Fibroblast of skin of right biceps (primary cell): Measurements from ENCODE around the gene PLA2G12A.

Experiments
- DNase-seq: peaks from one replicate; pipeline ENCODE4 v3.0.0-alpha.2; 2013

Gene PLA2G12A

DNA sequence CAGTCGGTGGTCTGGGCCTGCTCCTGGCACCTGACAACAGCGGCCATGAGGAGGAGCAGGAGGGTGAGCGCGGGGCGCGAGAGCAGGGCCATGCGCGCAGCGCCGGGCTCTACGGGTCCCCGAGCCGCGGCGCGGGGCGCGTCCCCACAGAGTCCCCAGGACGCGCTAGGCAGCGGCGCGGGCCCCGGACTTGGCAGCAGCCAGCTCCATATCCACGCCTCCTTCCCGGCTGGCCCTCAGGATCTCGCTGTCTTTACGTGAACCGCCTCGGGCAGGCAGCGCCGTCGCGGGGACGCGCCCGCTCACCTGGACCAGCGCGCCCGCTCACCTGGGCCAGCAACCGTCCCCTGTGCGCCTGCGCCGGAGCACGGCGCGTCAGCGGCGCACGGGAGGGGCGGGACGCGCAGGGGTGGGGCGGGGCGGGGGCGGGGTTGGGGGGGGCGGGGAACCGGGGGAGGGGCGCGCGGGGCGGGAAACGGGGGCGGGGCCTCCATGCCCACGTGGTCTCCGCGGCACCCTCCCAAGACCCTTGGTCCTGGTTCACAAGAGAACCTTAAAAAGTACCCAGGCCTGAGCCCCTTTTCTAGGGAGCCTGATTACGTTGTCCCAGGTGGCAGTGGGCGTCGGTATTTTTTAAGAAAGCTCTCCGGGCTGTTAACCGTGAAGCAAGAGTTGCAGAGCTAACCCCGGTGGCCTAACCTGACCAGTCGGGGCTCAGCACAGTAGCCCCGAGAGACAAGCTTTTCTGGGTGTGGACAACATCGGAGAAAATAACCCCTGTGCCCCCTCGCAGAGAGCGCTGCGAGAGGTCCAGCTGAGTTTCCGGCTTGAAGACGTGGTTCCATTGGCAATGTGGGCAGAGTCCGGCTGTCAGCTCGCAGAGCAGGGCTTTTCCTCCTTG, at the start of gene PLA2G12A:
PLA2G12A (minus strand) TSS at position 353 of the 901 bp plus-strand sequence; CDS start at position 92, 261 bp downstream.
- DNase-seq = peak; percentile 60

DNA sequence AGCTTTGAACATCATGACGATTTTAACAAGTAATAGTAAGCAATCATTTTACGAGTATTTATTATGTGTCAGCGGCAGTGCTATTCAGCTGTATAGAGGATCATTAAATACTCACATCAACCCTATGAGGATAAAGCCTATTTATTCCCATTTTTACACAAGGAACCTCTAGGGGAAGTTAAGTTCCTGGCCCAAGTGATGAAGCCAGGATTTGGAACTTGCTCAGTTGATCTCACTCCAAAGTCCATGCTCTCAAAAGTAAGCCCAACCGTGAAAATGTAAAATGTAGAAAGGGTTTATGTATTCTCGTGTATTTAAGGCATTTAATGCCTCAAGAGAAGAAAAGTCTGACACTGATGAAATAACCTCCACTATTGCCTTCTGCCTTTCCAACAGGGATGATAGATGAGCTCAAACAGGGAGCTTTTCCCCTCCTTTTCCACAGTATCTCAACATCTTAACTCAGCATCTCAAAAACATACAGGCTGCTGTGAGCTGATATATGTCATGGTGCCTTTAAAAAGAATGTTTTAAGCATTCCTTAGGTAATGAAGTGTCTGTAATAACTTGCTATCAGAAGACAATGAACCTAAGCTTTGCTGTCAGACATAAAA, 35.0 kb upstream of the PLA2G12A start:
- no peak for DNase-seq

- no peak for DNase-seq
Observed at GRCh38 chr4:109764376-109764775, 34.5 kb upstream of the PLA2G12A start.

DNA sequence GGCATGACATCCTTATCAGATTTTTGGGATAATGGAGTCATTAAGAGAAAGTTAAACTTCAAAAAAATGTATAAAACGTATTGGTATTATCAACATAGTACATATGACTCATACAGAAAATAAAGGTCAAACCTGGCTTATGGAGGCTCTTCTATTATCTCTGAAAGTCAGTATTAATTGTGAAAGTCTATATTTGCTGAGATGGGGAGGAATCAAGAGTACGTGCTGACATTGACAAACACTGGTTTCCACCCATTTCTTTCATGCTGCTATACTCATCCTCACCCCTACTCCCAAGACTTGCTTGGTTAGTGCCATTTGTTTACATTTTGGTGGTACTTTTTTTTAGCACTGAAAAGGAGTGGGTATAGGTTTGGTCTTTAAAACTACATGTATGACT, 30.8 kb upstream of the PLA2G12A start:
- no peak for DNase-seq

- no peak for DNase-seq
Observed at GRCh38 chr4:109755656-109756055, 25.8 kb upstream of the PLA2G12A start.

- no peak for DNase-seq
Observed at GRCh38 chr4:109754093-109754857, 24.4 kb upstream of the PLA2G12A start.

DNA sequence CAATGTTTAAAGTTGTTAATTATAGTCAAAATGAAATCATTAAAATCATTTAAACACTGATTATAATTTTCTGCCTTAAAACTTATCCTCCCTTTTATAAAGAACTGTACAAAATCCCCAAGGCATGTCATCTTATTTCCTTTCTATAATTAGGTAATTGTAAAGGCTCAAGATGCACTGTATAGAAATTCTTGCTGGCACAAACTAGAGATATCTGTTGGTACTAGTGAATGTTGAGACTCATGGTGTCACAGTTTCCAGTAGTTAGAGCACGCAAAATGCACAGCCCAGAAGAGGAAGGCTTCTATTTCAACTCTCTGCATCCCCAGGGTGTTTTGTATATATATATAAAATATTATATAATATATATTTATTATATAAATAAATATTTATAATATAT, 22.7 kb upstream of the PLA2G12A start:
- no peak for DNase-seq

DNA sequence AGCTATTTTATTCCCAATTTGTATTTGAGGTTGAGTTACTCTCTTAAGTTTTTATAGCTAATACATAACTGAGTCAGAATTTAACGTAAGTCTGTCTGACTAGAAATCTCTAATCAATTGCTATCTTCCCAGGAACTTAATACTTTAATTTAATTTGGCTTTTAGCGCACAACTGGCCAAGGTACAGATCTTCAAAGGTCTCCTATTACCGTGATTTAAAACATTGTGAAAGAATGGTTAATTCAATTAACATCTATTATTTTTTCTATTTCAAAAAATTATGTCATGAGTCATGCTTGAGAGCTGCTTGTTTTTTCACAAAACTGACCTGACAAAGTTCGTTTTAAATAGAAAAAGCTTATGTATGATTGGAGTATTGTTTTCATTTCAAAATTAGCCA, 22.0 kb upstream of the PLA2G12A start:
- no peak for DNase-seq

- no peak for DNase-seq
Observed at GRCh38 chr4:109750652-109751244, 20.9 kb upstream of the PLA2G12A start.

- DNase-seq = no peak
Observed at GRCh38 chr4:109749388-109750082, 19.7 kb upstream of the PLA2G12A start.

DNA sequence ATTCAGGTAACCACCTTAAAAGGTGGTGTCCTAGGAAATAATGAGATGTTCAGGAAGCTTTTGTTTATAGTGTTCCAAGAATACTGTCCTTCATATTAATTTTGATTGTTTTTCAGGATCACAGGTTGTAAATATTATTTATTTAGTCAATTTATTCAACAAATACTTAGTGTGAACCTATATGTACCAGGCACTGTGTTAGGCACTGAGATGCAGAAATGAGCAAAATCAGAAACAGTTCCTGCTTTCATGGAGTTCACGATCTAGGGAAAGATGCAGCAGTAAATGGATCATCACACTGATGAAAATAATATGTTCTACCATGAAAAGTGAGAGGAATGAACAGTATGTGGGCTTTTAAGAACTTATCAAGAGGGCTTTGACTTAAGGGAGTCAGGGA, 18.2 kb upstream of the PLA2G12A start:
- DNase-seq = no peak

- DNase-seq = no peak
Observed at GRCh38 chr4:109746728-109747127, 16.9 kb upstream of the PLA2G12A start.

GRCh38 chr4:109745830-109746229, 16.0 kb upstream of the PLA2G12A start:
- no peak for DNase-seq

DNA sequence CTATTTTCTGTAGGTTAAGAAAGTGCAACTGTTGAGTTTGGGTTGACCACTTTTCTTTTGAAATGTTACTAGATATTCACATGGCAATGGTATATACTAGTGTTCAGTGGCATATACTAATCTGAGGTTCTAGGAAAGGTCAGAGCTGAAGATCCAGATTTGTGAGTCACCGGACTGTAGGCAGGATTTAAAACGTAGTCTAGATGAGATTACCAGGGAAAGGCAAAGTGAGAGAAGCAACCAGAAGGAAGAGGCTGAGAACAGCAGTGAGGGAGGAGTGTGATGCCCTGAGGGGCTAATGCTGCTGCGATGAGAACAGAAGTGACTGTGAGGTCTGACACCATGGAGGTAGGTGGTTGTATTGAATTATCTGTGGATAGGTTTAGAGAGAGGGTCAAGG, 9.7 kb upstream of the PLA2G12A start:
- DNase-seq = no peak

GRCh38 chr4:109738104-109738872, 8.4 kb upstream of the PLA2G12A start:
- DNase-seq = no peak

DNA sequence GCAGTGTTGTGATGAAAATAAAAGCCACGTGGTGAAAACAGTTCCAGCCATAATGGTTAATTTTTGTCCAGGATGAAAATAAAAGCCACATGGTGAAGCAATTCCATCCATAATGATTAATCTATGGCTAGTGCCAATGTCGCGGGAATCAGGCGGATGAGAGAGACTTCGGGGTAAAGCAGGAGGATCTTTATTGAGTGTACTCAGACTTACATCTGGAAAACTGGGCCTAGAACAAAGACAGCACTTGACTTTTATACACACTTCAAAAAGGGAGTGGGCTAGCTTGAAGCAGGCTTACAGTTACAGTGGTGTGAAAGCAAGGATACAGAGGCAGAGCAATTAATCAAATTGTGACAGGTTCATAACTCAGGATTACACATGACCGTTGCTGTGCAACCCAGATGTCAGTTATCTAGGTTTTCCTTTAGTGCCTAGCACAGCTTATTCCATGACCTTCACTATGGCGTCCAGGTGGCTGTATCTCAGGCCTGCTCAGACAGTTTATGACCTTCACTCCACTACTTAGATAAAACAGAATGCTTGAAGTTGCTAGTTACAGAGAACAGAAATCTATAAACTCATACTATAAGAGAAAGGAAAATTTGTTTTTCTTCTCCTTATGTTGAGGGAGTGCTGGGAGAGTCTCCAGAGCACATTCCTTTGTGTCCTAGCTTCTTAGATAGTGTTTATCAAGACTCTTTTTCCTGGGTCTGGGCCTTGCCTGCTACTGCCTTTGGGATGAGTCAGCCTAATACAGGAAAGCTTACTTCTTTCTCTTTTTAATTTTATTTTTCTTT, 5.9 kb upstream of the PLA2G12A start:
- DNase-seq = peak; percentile 14

DNA sequence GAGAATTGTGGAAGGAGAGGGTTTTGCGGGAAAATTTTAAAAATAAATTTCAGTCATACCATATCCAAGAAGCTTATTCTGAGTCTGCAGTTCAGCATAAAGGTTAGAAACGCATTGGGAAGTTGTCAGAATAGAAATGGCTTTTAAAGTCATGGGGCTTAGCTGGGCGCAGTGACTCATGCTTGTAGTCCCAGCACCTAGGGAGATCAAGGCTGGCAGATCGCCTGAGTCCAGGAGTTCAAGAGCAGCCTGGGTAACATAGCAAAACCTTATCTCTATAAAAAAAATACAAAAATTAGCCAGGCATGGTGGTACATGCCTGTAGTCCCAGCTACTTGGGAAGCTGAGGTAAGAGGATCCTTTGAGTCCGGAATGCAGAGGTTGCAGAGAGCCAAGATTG, 3.9 kb upstream of the PLA2G12A start:
- no peak for DNase-seq

DNA sequence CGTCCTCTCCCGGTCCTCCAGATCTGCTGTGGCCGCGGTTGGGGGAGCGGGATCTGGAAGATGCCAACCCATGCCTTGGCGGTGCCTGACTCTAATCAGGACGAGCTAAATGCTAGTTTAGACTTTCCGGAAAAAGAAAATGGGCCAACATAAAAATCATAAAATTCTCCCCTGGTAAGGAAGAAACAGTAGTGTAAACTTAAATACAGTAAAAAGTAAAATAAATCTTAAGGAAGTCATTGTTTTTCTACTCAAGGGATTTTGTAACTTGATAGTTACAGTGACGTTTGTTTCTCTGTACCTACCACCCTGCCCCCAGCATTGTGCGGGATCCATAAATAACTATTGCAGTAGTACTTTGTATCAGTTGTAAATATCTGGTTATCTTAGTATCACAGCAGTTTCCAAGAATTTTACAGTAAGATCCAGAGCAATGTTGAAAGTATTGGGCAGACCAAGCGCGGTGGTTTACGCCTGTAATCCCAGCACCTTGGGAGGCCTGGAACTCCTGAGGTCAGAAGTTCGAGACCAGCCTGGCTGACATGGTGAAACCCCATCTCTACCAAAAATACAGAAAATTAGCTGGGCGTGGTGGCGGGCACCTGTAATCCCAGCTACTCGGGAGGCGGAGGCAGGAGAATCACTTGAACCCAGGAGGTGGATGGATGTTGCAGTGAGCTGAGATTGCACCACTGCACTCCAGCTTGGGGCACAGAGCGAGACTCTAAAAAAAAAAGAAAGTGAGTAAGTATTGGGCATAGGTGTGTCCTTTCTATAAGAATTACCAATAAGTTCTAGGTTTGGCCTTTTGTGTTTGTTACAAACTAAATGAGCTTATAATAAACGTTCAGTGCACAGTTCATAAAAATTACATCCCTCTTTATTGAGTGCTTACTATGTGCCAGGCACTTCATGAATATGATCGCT, 1.0 kb upstream of the PLA2G12A start:
- peak; percentile 2 for DNase-seq

GRCh38 chr4:109729117-109729717, 653 bp downstream of the PLA2G12A start:
- peak; percentile 4 for DNase-seq
